ENCODE data around the gene VPS18.

The VPS18 gene

DNA sequence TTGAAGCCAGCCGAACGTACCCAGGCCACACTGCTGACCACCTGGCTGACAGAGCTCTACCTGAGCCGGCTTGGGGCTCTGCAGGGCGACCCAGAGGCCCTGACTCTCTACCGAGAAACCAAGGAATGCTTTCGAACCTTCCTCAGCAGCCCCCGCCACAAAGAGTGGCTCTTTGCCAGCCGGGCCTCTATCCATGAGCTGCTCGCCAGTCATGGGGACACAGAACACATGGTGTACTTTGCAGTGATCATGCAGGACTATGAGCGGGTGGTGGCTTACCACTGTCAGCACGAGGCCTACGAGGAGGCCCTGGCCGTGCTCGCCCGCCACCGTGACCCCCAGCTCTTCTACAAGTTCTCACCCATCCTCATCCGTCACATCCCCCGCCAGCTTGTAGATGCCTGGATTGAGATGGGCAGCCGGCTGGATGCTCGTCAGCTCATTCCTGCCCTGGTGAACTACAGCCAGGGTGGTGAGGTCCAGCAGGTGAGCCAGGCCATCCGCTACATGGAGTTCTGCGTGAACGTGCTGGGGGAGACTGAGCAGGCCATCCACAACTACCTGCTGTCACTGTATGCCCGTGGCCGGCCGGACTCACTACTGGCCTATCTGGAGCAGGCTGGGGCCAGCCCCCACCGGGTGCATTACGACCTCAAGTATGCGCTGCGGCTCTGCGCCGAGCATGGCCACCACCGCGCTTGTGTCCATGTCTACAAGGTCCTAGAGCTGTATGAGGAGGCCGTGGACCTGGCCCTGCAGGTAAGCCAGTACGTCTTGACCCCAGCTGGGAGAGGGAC is 6.2 kb downstream of the VPS18 start:
- no peak for DNase-seq

DNA sequence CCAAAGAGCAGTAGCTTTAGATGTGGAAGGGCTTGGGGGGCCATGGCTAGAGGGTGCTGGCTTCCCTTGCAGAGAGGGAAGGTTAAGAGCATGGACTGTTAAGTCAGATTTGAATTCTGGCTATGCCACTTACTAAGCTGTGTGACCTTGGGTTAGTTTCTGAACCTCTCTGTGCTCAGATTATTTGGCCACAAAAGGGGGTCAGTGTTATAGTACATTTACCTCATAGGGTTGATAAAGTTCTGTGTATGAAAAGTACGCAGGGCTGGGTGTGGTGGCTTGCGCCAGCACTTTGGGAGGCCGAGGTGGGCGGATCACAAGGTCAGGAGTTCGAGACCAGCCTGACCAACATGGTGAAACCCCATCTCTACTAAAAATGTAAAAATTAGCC is 6.8 kb downstream of the VPS18 start:
- no peak for DNase-seq

DNA sequence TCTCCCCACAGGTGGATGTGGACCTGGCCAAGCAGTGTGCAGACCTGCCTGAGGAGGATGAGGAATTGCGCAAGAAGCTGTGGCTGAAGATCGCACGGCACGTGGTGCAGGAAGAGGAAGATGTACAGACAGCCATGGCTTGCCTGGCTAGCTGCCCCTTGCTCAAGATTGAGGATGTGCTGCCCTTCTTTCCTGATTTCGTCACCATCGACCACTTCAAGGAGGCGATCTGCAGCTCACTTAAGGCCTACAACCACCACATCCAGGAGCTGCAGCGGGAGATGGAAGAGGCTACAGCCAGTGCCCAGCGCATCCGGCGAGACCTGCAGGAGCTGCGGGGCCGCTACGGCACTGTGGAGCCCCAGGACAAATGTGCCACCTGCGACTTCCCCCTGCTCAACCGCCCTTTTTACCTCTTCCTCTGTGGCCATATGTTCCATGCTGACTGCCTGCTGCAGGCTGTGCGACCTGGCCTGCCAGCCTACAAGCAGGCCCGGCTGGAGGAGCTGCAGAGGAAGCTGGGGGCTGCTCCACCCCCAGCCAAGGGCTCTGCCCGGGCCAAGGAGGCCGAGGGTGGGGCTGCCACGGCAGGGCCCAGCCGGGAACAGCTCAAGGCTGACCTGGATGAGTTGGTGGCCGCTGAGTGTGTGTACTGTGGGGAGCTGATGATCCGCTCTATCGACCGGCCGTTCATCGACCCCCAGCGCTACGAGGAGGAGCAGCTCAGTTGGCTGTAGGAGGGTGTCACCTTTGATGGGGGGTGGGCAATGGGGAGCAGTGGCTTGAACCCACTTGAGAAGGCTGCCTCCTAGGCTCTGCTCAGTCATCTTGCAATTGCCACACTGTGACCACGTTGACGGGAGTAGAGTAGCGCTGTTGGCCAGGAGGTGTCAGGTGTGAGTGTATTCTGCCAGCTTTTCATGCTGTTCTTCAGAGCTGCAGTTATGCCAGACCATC is 8.6 kb downstream of the VPS18 start:
- DNase-seq, result no peak

DNA sequence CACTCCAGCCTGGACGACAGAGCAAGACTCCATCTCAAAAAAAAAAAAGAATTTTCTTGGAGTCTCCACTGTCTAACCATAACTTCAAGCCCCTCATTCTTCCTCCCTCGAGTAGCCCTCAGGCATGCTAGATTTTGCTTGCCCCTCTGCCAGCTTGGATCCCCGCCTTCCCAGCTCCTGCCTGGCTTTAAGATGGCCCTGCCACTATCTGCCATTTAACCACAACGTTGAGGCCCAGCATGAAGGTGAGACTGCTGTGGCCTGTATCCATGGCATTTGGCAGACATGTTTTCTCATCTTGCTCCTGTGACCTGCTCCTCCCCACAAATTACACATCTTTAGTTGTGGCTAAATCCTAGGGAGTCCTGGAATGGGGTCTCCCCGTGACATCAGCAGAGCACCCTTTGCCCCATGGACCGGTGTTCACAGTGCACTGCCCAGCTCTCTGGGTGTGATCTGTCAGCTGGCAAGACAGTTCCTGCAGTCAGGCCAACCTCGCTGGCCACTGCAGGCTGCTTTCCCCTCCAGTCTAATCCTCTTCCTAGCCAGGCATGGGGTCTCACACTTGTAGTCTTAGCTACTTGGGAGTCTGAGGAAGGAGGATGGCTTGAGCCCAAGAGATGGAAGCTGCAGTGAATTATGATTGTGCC is 10.4 kb downstream of the VPS18 start:
- DNase-seq, result no peak

DNA sequence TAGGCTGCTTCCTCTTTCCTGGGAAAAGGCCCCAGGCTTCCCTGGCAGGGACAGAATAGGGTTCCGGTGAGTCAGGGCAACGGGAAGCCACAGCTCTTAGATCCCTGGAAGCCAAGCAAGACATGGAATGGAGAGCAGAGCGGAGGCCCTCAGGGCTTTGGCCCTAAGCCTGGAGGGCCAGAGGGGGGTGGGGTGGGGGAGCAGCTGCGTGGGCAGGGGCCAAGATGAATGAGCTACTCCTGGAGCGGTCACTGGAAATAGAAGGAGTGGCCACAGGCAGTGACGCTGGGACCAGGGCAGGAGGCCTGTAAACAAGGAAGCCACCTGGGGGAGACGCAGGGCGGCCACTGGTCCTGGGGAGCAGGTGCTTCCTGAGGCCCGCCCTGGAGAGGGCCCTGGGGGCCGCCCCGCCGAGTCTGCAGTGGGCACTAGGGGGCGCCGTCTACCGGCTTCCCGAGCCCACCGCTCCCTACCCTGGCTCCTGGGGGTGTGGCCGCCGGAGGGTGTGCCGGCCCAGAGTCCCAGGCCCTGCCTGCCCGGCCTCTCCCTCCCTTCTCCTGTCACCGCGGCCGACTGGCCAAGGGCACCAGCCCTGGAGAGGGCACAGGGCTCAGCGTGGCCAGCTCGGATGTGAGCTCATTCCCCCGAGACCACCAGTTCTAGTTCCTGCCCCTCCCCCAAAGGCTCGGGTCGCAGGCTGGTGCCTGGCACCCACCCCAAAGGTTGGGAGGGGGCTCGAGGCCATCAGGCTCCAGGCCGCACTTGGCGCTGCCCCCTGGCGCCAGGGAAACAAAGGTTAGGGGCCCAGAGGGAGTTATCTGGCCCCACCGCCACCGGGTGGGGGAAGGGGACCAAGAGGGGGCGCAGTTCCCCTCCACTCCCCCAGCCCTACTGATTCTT is 12.1 kb downstream of the VPS18 start:
- DNase-seq, result peak; percentile 78

DNA sequence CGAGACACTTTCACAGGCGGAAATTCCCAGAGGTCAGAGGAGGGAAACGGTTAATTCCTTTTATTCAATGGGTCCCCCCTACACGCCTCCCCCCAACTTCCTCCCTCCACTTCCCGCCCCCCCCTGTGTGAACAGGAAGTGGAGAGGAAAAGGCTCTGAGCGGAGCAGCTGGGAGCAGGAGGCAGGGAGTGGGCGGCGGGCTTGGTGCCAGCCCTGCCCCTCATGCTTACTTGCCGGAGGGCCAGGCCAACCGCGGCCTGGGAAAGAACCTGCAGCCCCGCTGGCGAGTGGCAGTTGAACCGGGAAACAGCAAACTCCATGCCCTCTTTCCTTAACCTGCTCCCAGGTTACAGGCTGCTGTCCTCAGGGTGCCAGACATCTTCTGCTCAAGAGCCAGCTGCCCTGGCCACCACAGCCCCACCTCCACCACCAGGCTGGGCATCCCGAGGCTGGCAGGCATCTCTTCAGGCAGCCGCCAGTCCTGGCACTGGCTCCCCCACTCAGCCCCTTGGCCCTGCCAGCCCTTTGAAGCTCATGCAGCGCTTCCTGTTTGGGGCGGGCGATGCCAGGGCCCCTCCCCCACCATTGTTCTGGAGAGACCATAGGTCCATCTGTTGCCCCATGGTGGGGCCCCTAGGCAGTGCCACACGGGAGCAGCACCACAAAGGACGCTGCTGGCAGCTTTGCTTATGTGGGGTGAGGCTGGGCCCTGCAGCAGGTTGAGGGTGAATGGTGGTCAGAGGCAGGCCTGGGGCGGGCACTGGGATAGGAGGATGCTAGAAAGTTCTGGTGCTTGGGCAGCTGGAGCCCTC is 12.9 kb downstream of the VPS18 start:
- peak; percentile 53 for DNase-seq

DNA sequence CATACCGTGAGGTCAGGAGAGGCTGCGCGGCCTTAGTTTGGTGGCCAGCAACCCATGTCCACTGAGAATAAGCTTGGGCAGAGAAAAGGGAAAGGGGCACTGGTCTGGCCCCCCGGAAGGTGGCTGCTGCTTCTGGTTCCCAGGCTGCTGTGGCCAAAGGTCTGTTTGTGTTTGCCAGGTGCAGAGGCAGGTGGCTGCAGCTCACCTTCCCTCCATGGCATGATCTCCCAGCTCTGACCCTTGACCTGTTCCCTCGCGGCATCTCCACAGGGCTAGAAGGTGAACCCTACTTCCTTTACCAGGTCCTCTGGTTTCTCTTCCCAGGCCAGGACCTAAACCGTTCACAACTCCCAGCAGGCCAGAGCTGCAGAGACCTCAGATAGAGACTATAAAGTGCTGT is 13.8 kb downstream of the VPS18 start:
- no peak for DNase-seq

DNA sequence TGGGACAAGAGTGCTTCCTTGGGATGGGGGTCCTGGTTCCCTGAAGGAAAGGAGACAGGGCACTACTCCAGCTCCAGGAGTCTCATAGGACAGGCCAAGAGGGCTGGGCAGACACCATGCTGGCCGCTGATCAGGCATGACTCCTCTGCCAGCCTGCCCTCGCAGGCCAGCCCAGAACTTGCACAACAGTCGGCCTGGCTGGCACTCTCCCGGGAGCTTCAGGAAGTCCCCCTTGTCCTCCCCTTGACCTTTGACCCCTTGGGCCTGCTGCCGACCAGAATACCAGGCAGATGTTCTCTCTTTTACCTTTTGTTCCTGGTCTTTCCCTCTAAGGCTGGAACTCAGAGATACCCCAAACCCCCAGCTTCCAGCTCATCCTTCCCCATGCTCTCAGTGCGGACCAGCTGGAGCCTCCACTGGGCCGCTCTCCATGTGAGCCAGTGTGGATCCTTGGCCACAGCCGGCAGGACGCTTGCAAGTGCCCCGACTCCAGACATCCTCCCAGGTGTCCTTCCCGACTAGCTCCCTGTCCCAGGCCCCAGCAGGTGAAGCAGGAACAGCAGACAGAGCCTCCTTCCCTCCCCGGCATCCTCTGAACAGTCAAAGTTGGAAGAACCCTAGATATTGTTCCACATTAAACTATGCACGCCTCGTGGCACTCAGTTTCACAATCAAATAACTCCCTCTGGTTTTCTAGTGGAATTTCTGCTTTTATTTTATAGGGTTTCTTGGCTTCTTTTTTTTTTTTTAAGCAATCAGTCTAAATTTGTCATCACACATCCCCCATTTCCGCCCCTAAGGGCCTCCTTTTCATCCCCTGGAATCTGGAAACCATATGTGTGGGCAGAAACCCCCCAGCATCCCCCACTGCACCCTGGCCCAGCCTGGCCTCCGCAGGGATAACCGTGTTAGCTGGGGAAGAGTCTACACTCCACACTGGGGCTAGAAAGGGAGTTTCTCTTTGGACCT is 15.7 kb downstream of the VPS18 start:
- DNase-seq, result no peak

DNA sequence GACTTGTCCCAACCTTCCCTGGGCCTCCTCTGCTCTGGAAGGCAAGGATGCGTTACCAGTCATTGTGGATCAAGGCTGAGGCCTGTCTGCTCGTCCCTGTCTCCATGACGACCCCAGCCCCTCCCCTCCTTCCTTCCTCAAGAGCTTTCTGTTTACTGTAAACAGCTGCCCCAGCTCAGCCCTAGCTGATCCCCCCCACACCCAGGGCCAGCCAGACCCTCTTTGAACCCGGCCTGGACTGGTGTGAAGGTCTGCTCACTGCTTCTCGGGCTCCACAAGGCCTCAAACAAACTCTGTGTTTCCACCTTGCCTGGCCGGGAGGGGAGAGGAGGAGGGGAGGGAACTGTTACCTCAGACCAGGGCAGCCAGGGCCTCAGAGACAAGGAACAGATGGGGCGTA is 16.9 kb downstream of the VPS18 start:
- DNase-seq, result no peak

DNA sequence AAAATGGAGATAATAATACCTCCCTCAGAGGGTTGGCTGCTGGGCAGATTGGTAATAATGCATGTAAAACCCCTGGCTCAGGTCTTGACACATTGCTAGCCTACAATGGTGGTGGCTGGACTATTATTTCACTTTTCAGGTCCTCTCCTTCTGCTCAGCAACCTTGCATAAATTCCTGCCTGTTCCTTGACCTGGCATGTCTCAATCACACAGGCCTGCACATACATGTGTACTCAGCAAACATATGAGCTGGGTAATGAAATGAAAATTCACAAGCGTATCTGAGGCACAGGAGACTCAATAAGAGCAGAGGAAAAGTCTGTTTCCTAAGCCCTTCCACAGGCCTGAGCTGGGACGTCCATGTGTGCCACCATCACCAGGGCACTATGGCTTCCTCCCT is 17.4 kb downstream of the VPS18 start:
- no peak for DNase-seq

DNA sequence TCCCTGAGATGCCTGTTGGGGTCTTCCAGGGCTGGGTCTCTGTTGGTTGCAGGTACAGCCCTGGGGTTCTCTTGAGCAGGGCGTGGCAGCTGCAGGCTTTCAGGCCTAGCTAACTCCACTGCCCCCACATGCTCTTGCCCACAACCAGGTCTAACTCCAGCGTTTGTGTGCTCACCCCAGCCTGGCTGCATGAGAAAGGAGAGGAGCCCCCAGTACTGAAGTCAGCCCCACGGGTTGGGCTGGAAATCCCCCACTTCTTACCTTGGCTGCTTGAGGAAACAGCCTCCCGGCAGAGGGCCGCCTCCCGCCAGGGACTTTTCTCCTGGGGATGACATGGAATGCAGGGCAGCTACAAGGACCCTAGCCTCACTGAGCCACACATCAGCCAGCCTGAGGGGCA is 18.2 kb downstream of the VPS18 start:
- no peak for DNase-seq

DNA sequence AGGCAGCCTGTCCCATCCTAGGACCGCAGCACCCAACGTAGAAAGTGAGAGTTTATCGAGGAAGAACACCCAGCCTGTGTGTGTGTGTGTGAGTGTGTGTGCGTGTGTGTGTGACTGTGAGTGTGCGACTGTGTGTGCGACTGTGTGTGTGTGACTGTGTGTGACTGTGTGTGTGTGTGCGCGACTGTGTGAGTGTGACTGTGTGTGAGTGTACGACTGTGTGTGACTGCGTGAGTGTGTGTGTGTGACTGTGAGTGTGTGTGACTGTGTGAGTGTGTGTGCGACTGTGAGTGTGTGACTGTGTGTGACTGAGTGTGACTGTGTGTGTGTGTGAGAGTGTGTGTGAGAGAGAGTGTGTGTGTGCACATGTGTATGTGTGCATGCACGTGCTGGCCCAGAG is 19.8 kb downstream of the VPS18 start:
- DNase-seq, result no peak

DNA sequence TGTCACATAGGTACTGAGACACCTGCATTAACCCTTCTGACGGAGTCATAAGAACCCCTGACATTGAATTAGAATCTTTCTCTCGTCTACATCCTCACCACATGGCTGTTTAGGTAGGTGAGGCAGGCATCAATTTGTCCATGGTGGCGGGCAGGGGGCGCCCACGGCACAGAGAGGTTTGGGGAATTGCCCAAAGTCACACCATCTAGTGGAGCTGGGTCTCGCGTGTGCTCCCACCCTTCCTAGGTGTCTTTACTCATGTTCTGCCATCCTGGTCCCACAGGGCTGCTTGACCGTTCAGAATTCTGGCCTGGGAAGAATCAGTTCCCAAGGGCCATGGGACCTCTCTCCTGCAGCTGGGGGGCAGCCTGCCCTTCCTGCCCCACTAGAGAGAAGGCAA is 20.2 kb downstream of the VPS18 start:
- DNase-seq, result no peak

DNA sequence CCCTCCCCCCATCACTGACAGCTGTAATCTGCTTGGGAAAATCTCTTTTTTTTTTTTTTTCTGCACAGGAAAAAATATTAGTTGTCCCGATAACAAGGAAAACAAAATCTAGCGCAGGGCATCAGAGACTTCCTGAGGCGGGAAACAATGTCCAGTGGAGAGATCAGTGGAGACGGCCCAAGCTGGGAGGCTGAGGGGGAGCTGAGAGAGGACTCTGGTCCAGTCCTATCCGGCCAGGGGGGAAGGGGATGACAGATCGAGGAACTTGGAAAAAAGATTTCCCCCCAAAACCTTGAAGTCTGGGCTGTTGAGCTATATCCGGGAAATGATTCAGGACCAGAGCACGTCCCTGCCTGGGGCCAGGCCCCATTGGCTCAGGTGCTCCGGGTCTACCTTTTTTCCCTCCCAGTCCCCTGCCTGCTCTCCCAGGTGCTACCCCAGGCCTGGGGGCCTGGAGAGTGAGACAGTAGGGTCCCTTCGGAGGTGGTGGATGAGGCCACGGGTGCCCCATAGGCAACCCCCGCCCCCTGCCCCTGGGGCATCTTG is 20.9 kb downstream of the VPS18 start:
- DNase-seq, result no peak

DNA sequence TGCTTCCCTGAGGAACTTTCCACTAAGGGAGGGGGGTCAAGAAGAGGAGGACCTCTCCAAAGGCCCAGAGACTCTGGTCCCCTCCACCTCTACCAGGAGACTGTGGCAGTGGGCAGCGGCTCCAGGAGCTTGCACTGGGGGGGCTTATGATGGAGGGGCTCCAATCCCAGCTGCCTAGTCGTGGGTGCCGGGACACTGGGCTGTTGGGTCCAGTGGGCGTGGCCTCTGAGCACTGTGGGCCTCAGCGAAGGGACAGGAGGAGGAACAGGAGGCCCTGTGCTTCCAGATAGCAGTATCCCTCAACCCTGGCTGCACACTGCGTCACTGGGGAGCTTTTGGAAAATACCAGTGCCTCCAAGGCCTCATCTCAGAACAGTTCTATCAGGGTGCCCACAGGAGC is 21.4 kb downstream of the VPS18 start:
- no peak for DNase-seq

DNA sequence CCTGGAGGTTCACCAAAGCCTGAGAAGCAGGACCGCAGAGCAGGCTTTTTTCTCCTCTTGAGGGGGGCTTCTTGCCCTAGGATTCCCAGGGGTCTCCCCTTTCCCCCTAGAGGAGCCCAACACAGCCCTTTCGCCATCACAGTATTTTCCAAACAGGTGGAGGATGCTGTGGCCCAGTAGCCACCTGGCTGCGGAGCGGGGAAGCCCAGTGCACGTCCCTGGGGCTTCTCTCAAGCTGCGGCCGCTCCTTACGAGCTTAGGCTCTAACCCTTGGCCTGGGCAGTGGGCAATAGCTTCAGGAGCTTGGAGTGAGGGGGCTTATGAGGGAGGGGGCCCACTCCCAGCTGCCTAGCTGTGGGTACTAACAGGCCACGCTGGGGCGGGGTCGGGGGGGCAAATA is 23.3 kb downstream of the VPS18 start:
- DNase-seq, result no peak

DNA sequence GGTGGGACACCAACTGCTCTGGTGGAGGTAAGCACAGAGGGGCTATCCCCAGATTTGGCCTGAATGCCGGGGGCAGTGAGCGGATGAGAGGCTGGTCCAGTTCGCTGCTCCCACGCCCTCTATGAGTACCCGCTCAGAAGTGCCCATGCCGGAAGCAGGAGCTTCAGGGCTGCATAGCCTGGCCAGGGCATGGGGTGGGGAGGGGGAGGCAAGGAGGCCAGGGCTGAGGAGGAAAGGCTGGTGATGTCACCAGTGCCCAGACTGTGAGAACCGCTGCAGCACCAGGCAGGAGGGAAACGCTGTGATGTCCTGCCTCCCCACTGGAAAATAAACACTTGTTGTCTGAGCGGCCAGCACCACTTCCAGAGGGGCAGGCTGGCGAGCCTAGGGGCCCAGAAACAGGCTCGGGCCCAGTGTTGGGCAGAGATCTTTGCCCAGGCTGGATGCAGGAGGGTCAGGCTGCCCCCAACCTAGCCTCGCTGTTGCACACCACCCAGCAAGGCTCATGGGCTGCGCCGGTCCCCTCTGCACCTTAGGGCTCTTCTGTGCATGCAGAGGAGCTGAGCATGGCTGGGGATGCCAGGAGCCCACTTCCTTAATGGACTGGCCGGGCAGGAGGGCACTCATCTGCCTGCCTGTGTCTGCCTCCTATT is 24.0 kb downstream of the VPS18 start:
- DNase-seq, result no peak

DNA sequence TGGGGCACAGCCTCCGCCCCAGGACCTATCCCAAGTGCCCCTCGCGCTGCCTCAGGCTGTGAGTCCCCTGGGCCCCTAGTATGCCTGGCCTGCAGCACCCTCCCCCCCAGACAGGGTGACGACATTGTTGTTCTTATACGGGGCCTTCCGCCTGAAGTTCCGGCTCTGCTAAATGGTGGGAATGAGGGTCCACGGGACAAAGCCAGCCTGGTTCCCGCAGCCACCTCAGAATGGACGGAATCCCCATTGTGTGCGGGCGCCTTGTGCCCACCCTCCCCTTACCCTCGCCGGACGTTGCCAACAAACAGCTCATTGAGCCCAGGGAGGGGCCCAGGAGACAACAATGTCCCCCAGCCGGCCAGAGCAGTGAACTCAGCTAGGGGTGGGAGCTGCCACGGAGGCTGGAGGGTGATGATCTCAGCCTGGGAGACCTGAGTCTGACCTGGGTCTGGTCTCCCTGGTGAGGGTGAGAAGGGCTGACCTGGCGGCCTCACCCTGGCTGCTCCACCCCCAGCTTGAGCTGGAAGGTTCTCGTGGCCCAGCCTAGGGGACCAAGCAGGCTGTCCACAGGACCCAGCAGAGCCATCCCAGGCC is 24.6 kb downstream of the VPS18 start:
- DNase-seq, result no peak

DNA sequence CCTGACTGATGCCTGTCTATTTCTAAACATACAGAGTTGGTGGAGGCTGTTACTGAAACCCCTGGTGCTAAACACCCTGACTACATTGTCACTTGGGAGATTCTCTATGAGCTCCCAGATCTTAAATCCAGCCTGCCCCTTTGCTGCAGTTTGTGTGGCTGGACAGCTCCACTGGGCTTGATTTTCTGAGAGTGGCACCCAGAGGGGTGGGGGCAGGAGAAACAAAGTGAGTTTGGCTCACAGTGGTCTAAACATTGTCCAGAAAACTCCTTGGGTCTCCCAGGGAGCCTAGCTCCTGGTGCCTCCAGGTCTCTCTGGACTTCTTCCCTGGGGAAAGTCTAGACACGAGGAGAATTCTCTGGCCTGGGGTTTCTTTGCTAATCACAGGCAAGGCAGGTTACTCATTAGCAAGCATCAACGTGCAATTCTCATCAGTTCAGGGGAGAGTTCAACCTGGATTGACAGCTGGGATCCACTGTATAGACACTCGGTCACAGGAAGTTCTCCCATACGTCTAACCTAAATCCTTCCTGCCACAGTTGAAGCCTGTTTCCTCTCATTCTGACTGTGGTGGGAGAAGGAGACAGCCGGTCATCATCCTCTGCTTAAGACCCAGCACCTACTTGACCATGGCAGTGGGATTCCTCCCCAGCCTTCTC is 27.8 kb downstream of the VPS18 start:
- no peak for DNase-seq

Data from stimulated activated CD4-positive, alpha-beta T cell treated with anti-CD3 and anti-CD28 coated beads, Interleukin-4, amount 100 ng/mL, for 24 hours (primary cell).